GM21526 (cell line): ENCODE data around the gene ZCCHC24.

ENCODE experiments used
- ATAC-seq: cut with Tn5 transposase; IDR thresholded peaks from one replicate; pipeline ENCODE4 v1.9.1; 2021; ENCODE audit warnings: moderate library complexity; ENCODE audit not compliant: unreplicated experiment, low FRiP score

ZCCHC24 gene

DNA sequence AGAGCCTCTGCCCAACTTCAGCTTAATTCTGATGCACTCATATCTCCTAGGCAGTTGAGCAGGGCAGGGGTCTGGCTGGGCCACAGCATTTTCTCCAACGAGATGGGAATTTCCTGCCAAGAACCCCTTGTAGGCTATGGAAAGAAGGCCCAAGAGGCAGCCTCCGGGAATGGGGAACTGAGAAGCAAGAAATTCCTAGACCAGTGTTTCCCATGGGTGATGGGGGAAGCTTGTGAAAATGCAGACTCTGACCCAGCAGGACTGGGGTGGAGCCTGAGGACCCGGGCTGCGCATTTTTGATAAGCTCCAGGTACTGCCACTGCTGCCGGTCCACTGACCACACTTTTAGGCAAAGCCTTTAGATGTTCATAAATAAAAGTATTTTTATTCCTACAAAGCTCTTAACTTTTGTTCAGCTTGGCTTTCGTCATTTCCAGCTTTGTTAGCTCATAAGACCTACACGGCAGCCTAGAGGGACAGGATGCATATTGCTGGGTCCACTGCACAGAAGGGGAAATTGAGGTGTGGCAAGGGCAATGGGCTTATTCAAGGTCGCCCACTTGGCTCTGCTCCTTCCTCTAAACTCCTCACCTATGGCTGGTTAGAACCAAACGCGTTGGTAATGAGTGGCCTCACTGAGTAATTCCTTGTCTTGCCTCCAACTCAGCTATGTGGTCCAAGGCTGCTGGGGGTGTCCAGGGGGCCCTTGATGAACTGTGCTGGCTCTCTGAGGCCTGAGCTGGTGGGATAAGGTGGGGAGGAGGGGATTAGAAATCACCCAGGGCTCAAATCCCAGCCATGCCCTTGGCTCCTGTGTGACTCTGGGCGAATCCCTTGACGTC lies 29.5 kb downstream of the ZCCHC24 start:
- no peak for ATAC-seq

DNA sequence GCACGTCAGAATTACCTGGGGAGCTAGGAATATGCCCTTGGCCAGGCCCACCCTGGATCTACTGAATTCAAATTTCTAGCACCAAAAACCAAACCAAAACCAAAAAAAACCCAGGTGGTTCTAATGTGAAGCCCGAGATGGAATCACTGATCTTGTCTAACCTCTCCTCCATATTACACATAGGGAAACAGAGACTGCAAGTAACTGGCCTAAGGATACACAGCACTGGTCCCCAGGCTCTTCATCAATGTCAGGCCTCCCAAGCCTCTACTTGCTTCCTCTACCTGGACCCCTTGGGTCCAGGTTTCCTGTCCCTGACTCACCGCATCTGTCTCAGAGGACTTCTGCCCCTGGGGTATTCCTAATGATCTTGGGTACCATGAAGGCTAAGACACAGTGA lies 30.7 kb downstream of the ZCCHC24 start:
- no peak for ATAC-seq

DNA sequence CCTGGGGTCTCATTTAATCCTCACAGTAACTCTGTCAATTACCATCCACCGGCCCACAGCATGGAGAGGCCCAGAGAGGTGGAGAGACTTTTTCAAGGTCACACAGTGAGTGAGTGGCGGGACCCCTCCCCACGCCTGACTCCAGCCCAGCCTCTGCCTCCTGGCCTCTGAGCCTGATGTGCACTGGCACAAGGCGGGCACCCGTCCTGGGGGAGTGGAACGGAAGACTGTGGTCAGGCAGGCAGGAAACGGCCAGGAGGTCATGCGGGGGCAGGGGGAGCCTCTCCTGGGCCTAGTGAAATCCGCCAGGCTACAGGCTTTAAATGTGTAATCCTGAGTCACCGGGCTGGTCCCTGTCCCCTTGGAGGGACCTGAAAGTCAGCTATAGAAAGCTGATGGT lies 32.2 kb downstream of the ZCCHC24 start:
- ATAC-seq: no peak

DNA sequence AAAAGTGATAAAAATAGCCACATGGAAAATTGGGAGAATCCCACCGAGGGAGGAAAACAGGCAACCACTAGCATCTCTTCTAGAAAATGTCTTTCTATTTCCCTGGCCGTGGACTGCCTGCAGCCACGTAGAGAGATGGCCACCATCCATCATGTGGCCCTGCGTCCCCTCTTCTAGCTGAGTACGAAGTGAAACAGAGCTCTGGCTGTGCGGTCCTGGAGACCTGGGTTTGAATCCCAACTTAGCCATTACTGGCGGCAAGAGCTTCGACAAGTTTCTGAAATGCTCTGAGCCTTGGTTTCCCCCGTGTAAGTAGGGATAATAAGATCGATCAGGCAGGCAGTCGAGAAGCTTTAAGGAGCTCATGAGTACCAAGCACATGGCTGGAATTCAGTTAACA lies 32.9 kb downstream of the ZCCHC24 start:
- ATAC-seq: no peak

DNA sequence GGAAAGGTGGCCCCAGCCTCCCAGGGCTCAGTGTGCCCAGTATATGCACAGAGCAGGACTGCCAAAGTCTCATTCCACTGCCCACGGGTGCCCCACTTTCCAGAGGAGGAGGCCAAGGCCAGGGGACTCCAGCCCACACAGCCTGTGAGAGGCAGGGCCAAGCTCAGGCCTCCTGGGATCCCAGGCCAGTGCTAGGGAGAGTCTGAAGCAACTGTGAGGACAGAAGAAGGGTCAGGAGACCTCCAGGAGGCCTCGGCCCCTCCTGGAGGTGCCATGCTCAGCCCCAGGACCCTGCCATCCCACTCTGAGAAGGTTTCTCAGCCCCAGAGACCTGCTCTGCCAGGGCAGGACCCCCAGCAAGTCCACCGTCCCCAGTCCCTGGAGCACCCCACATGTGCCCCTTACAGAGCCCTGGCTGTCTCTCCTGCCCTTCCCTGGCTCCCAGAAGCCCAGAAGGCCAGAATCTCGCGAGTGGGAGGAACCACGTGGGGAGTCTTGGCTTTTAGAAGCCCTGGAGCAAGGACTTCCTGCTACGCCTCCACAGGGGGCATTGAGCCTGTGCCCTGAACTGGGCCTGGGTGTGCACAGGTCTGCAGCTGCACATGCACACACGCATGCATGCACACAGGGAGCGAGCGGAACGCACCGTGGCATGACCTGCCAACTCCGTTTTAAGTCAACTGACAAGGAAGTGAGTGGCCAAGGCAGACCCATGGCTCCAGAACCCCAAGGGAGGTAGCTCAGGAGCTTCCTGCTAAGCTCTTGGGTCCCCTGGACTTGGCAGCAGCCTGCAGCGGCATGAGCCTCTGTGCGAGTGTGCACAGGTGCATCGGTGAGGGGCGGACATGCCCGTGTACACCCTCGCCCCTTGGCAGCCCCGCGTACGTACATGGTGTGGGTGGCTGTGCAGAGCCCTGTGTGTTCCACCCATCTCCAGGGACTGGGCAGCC lies 33.6 kb downstream of the ZCCHC24 start:
- no peak for ATAC-seq

DNA sequence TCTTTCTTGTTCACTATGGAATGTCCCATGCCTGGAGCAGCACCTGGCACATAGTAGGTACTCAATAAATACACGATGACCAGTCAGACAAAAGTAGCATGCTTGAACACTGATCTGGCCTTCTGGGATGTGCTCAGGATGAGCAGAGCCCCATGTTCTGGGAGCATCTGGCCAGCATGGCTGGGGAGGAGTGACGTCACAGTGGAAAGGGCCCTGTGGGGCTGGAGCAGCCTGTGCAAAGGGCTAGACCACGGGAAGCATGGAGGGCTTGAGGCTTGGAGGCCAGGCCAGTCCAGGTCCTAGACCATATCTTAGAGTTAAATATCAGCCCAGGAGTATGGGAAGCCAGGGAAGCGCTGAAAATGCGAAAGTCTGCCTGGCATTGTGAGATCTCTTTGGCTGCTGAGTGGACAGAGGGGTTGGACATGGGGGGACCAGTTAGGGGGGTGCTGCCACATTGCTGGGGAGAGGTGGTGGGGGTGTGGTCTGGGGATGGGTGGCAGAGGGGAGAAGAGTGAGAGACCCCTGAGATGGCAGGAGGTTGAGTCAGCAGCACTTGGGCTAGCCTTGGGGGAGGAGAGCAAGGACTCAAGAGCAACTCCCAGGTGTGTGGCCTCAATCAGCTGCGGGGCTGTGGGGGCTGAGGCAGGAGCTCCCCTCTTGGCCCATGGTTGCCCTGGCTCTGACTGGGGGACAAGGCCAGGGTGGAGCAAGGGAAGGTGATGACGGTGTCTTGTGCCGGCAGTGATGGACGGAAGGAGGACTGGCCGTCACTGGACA lies 34.9 kb downstream of the ZCCHC24 start:
- ATAC-seq: no peak

DNA sequence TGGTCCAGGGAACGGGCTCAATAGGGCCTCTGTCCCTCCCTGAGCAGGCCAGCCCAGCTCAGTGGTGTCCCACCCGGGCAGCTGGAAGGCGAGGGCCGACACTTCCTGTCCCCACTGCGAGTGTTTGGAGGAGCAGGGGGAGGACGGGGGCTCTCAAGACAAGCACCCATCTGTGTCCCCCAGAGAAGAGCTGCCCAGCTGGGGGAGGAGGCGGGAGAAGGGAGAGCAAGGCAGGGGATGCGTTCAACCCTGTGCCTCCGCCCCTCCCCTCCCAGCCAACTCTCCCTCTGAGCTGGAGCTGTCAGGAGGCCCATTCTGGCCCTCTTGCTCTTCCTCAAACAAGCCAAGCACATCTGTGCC lies 35.7 kb downstream of the ZCCHC24 start:
- no peak for ATAC-seq

DNA sequence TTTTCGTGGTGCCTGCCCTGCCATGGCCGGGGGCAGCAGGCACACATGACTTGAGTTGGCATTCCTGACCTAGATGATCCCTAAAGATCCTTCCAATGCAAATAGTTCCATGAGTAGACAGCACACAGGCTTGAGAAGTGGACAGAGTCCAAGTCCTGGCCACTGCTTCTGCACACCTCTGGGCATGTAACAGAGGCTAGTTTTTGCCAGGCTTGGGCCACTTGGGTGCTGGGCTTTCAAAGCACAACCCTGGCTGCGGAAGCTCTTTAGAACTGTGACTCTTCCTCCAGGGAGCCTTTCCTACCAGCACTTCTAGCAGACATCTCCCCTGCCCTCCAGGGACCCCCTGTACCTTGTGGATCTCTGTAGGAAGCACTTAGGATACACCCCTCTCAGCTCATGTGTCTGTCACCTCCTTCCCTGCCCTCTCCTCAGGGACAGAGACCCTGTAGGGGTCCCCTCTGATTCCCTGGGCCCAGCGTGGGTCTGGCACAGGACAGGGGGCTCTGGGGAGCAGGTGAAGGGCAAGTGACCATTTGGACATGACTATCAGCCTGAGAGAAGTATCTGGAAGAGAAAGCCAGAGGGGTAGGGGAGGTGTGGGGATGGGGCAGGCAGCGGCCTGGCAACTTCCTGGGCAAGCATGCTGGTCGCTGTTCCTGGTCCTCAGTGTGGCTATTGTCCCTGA lies 36.2 kb downstream of the ZCCHC24 start:
- no peak for ATAC-seq

DNA sequence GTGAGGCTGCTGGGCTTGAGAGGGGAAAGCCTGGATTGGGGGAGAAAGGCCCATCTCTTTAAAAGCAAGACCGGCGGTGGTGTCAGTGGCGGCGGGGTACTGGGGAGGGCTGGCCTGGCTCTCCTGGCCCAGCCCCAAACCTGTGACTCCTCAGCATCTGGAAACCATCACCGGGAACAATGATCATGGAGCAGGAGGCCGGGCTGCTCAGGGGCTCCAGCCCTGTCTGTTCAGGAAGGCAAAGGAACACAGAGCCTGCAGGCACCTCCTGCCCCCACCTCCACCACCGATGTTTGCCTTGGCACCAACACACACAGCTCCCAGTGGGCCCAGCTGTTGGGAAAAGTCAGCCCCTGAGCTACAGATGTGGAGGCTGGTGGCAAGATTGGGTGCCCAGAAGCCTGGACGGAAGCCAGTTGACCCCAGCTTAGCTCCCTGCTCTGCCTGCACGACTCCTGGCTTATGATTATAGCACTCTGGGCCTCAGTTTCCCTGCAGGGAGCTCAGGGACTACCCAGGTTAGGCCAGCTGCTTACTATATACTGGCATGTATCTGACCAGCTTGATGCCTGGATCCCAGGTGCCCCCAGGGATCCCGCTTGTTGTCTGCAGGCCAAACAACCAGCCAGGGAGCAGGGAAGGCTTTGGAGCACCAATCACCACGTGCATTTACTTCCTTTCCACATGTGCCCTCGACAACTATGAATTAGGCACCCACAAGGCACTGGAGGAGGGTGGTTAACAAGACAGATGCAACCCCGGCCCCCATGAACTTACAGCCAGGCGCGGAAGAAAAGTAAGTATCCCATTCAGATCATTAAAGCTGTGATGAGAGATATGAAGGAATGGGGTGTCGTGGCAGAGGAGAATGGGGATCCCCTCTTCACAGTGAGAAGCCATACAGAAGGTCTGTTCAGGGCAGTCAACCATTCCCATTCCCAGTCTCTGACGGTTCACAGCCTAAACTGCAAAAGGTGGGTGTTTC lies 37.3 kb downstream of the ZCCHC24 start:
- no peak for ATAC-seq

DNA sequence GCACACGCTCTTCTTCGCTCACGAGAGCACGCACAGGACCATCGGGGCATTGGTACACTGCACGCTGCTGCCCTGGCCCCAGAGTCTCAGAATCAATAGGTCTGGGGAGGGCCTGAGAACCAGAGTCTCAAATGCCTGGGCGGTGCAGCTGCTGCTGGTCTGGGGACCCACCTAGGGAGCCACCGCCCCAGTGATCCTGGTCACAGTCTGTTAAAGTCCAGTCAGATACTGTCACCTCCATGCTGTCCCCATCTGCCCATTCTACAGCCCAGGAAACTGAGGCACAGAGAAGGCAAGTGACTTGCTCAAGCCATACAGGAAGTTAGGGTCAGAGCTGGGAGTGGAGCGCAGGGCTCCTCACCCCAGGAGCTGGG lies 38.0 kb downstream of the ZCCHC24 start:
- no peak for ATAC-seq

DNA sequence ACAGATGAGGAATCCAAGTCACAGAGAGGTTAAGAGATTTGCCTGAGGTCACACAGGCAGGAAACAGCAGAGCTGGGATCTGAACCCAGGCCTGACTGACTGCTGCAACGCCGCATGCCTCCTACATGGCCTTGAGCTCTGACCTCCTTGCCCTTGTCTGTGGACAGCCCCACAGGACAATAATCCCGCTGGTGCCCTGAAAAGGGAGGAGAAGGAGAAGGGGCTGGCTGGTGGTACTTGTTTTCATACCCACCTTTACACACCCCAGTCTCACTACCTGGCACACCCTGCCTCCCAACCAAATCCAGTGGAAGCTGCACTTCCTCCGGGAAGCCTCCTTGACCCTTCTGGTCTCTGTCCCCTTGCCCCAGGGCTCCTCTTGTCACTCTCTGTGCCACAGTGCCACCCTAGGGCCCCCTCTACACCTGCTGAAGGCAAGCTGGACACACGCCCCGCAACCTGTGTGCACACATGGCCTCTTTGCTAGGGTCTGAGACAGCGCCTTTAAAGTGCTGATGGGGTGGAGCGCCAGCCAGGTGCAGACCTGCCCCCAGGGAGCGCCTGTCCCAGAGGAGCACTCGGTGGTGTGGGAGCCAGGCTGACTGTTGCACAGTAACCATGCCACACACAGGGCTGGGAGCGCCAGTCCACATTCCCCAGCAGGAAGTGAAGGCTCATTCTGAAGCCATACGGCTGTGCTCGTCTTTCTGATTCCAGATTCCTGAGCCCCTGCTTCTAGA lies 38.6 kb downstream of the ZCCHC24 start:
- ATAC-seq: no peak

DNA sequence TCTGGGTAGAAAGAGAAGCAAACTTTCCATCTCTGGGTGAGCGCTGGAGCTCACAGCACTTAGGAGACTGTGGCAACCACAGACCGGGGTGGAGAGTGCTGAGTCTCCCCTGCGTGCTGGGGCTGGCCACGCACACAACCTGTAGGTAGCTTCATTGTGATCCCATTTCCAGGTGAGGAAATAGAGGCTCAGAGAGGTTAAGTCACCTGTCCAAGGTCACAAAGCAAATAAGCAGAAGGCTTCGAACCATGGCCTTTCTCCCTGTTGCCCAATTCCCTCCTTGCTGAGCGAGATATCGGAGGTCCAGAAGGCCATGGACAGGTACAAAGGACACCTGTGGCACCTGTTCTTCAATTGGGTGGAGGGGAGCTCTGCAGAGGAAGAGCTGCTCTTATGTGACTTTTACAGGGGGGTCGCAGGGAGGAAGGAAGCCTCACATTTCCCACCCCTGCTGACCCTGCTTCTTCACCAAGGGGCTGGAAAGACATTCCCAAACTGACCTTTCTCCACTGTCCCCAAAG lies 39.4 kb downstream of the ZCCHC24 start:
- ATAC-seq: no peak

DNA sequence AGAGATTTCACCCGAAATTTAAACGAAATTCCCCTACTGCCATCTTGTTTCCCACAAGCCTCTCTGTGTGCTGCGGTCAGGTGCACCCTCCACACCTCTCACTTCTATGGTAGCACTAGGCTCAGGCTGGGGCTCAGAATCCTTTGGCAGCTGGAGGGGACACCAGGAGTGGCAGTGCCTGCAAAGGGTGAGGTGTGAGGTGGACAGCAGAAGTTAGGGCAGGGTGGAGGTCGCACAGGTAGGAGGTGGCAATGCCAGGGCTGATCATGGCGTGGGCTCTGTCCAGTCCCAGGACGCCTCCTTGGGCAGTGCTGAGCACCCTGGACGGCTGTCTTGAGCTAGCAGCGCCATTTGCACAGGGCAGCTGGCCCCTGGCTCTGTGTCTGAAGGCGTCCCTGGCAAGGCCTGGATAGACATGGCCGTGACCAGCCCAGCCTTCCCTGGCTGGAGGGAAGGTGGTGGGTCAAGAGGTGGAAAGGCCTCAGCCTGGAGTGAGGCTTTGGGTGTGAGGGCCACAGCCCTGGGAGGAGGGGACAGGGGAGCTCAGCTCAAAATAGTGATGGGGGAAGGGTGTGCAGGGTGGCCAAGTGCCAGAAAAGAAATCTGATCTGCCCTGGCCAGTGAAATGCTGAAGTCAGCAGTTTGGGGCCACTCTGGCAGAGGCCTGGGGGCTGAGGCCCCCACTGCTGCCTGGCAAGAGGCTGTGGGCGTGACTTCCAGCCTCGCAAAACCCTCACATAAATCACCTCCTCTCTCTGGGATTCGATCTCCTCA lies 40.0 kb downstream of the ZCCHC24 start:
- no peak for ATAC-seq

DNA sequence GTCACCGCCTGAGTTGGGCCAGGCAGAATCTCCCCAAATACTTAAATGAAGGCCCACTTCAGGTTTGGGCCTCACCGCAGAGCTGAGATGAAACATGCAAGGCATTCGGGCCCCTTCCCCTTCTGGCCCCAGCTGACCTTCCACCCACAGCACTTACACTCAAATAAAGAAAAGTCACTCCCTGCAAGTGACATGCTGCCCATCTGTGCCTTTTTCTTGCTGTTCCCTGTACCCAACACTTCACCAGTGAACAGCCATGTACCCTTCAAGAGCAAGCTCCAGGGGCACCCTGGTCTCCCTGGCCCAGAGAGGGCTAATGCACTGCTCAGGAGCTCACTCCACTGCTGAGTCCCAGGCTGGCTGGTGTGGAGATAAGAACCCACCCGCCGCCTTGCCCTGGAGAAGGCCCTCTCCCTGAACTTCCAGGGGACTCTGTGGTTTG lies 40.7 kb downstream of the ZCCHC24 start:
- ATAC-seq: no peak

DNA sequence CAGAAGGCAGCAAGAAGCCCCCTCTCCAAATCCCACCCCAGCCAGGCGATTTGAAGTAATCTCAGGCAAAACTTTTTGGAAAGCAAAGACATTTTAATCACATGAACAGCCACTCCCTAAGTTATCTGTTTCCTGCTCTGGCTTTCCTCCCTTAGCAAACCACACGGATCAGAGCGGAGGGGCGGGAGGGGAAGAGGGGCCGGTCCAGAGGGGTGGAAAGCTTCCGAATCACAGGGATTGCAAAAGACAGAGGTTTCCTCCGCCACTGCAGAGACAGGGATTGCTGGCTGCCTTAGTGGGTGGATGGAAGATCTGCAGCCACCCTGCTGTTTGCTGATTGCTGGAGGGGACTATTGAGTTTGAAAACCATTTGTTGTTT lies 41.2 kb downstream of the ZCCHC24 start:
- no peak for ATAC-seq

DNA sequence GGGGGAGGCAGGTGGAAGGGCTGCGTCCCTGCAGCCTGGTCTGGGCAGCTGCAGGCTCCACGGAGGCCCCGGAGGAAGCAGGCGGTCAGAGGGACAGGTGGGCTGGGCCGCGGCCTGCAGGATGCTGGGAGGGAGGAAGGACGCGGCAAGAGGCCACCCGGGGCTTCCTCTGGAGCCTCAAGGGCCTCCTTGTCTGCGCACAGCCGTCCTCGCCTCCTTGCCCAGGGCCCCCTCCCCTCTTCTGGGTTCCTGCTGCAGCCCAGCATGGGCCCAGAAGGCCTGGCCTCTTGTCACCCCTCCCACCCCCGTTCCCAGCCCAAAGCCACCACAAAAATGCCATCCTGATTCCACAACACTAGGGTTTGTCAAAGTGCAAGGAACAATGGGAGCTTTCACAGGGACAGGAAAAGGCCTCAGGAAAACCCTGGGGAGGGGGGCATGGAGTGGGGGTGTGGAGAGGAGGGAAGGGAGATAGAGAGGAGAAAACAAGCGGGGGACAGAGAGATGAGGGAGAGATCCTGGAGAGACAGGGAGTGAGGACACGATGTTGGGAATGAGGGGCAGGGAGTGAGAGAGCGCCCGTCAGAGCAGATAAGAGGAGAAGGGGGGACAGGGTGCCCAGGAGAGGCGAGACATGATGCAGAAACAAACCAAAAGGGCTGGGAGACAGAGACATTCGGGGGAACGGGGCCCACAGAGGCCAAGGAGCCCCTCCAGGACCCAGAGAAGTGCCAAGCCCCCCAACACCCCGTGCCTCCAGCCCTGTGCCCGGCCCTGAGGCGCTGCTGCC lies 41.8 kb downstream of the ZCCHC24 start:
- ATAC-seq: no peak

DNA sequence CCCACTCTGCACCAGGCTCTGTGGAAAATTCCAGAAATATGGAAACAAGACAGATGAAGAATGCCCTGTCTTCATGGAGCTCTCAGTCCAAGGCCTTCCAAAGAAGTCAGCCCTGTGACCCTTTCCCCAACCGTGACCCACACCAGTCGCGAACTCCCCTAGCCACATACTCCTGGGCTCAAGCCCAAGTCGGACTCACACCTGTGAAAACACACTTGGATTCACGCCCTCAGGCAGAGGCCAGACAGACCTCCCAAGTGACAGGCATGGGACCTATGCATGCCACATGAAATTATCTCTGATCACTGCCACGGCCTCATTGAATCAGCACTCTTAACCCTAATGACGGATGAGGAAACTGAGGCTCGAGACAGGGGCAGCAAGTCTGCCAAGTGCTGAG lies 42.5 kb downstream of the ZCCHC24 start:
- no peak for ATAC-seq
